WTC11 (cell line): ENCODE measurements around the gene GRB10. TPM values are rescaled to one million over a fixed set of nuclear protein-coding genes. Genes with fewer than 3 reads are reported as not detected.

Experiments
- ATAC-seq: fragments of 200-7000 bp; cut with Tn5 transposase; 2 replicates; pipeline ENCODE4 v1.10.0; 2021; ENCODE audit warnings: mild to moderate bottlenecking, moderate library complexity
- CTCF ChIA-PET: fragments of 300-600 bp; sonication (Branson Sonifier 250); formaldehyde crosslinking; loops from one replicate; lab custom pipeline; 2021; ENCODE audit warnings: antibody characterized with exemption; lab: Charles Lee
- POLR2A ChIA-PET: fragments of 350-600 bp; sonication (Branson Sonifier 250); formaldehyde crosslinking; loops from one replicate; lab custom pipeline; 2021; ENCODE audit warnings: antibody characterized with exemption; lab: Charles Lee
- DNase-seq: peaks from one replicate; pipeline ENCODE4 v3.0.0; 2021; ENCODE audit warnings: low spot score
- H3K27ac Mint-ChIP-seq: 2 replicates; pipeline ENCODE4 v1.8.0; 2021; ENCODE audit warnings: mixed read lengths
- H3K27me3 Mint-ChIP-seq: 2 replicates; pipeline ENCODE4 v1.8.0; 2021; ENCODE audit warnings: low read depth, mild to moderate bottlenecking, moderate library complexity, mixed read lengths
- H3K36me3 Mint-ChIP-seq: 2 replicates; pipeline ENCODE4 v1.8.0; 2021; ENCODE audit warnings: mixed read lengths
- H3K4me1 Mint-ChIP-seq: 2 replicates; pipeline ENCODE4 v1.8.0; 2022; ENCODE audit warnings: mixed read lengths
- H3K4me3 Mint-ChIP-seq: 2 replicates; pipeline ENCODE4 v1.8.0; 2021; ENCODE audit warnings: mild to moderate bottlenecking, moderate library complexity, mixed read lengths
- H3K9me3 Mint-ChIP-seq: 2 replicates; pipeline ENCODE4 v1.8.0; 2021; ENCODE audit warnings: mixed read lengths
- AR ChIP-seq: fragments of 250-450 bp; sonication (Bioruptor Pico); IDR thresholded peaks from 2 replicates; pipeline ENCODE4 v1.9.0; 2021; ENCODE audit warnings: mild to moderate bottlenecking
- CTCF ChIP-seq: fragments of 200-600 bp; IDR thresholded peaks from 2 replicates; pipeline ENCODE4 v1.8.0; 2022; ENCODE audit warnings: antibody characterized with exemption
- FOXP1 ChIP-seq: sonication (generic); formaldehyde crosslinking; IDR thresholded peaks from 2 replicates; pipeline ENCODE4 v1.8.0; 2022; ENCODE audit warnings: missing genetic modification reagents, mild to moderate bottlenecking, moderate library complexity, borderline replicate concordance
- FOXP4 ChIP-seq: sonication (generic); formaldehyde crosslinking; IDR thresholded peaks from 2 replicates; pipeline ENCODE4 v1.8.0; 2022; ENCODE audit warnings: mild to moderate bottlenecking, missing genetic modification reagents
- GTF2I ChIP-seq: fragments of 250-450 bp; sonication (Bioruptor Pico); conservative IDR thresholded peaks from 2 replicates; pipeline ENCODE4 v1.4.0; 2021; ENCODE audit warnings: mild to moderate bottlenecking
- IRF1 ChIP-seq: sonication (generic); formaldehyde crosslinking; IDR thresholded peaks from 2 replicates; pipeline ENCODE4 v1.8.0; 2023; ENCODE audit warnings: missing genetic modification reagents
- JUN ChIP-seq: sonication (generic); formaldehyde crosslinking; IDR thresholded peaks from 2 replicates; pipeline ENCODE4 v1.8.0; 2023; ENCODE audit warnings: mild to moderate bottlenecking, missing genetic modification reagents
- NFATC4 ChIP-seq: fragments of 250-450 bp; sonication (Bioruptor Pico); IDR thresholded peaks from 2 replicates; pipeline ENCODE4 v1.9.0; 2021; ENCODE audit warnings: mild to moderate bottlenecking
- NR2C2 ChIP-seq: sonication (generic); formaldehyde crosslinking; IDR thresholded peaks from 2 replicates; pipeline ENCODE4 v1.8.0; 2022; ENCODE audit warnings: mild to moderate bottlenecking, missing genetic modification reagents
- PRRX2 ChIP-seq: fragments of 250-450 bp; sonication (Bioruptor Pico); IDR thresholded peaks from 2 replicates; pipeline ENCODE4 v1.8.0; 2021; ENCODE audit warnings: mild to moderate bottlenecking
- TP53 ChIP-seq: sonication (generic); formaldehyde crosslinking; IDR thresholded peaks from 2 replicates; pipeline ENCODE4 v1.8.1; 2023; ENCODE audit warnings: mild to moderate bottlenecking, missing genetic modification reagents
- USF1 ChIP-seq: sonication (generic); formaldehyde crosslinking; IDR thresholded peaks from 2 replicates; pipeline ENCODE4 v1.8.0; 2022; ENCODE audit warnings: mild to moderate bottlenecking, missing genetic modification reagents
- USF2 ChIP-seq: sonication (generic); formaldehyde crosslinking; IDR thresholded peaks from 2 replicates; pipeline ENCODE4 v1.8.1; 2023; ENCODE audit warnings: mild to moderate bottlenecking, missing genetic modification reagents, moderate library complexity
- ZNF121 ChIP-seq: sonication (generic); formaldehyde crosslinking; IDR thresholded peaks from 2 replicates; pipeline ENCODE4 v1.8.0; 2023; ENCODE audit warnings: missing genetic modification reagents
- ZNF232 ChIP-seq: sonication (generic); formaldehyde crosslinking; IDR thresholded peaks from 2 replicates; pipeline ENCODE4 v1.8.0; 2022; ENCODE audit warnings: mild to moderate bottlenecking, missing genetic modification reagents
- ZNF396 ChIP-seq: fragments of 250-450 bp; sonication (Bioruptor Pico); IDR thresholded peaks from 2 replicates; pipeline ENCODE4 v1.8.0; 2021; ENCODE audit warnings: mild to moderate bottlenecking, moderate library complexity, borderline replicate concordance
- ZNF423 ChIP-seq: fragments of 250-450 bp; sonication (Bioruptor Pico); IDR thresholded peaks from 2 replicates; pipeline ENCODE4 v2.1.2; 2022; ENCODE audit warnings: mild to moderate bottlenecking, moderate library complexity
- total RNA-seq: library from RNA; stranded (reverse); gene quantifications from 3 replicates; pipeline ENCODE4 v1.2.3, GENCODE V29; 2021

The GRB10 gene
- total RNA-seq, 1 experiment from 2014 or later: 103 TPM

GRCh38 chr7:50717181-50717580 is 65.5 kb downstream of the GRB10 start:
- CTCF ChIA-PET: no interaction called here

GRCh38 chr7:50714857-50715256 is 67.8 kb downstream of the GRB10 start:
- Mint-ChIP-seq H3K27ac (no peak overlapping the region), H3K4me1 (peaks cover 35% of the 10 kb centered on the region)
- CTCF ChIA-PET: no interaction called here
- TF ChIP-seq AR (CRISPR knock-in tag) (no peak), ZNF396 (CRISPR knock-in tag) (no peak), NFATC4 (CRISPR knock-in tag) (no peak), IRF1 (CRISPR knock-in tag) (no peak), FOXP4 (CRISPR knock-in tag) (no peak), JUN (CRISPR knock-in tag) (no peak)

More at GRCh38 chr7:50717181-50717580, 65.5 kb downstream of the GRB10 start:
- DNase-seq: no peak
- no peaks in the 10 kb centered on the region for H3K27me3 Mint-ChIP-seq
- H3K27ac Mint-ChIP-seq: no peak overlapping the region
- ATAC-seq: no peak
- H3K4me1 Mint-ChIP-seq: peaks cover 38% of the 10 kb centered on the region
- H3K4me3 Mint-ChIP-seq: no peak overlapping the region
- no peaks in the 10 kb centered on the region; the same call in 1 of the 2 replicates for H3K36me3 Mint-ChIP-seq
- TF ChIP-seq ZNF232: no peak
- no peak for TF ChIP-seq AR (CRISPR knock-in tag)
- no peak for TF ChIP-seq TP53 (CRISPR knock-in tag)
- TF ChIP-seq GTF2I: no peak
- TF ChIP-seq CTCF: no peak
- TF ChIP-seq ZNF423 (CRISPR knock-in tag): no peak
- TF ChIP-seq NR2C2 (CRISPR knock-in tag): no peak
- TF ChIP-seq PRRX2 (CRISPR knock-in tag): no peak
- no peak for TF ChIP-seq USF2
- no peak for TF ChIP-seq IRF1 (CRISPR knock-in tag)
- TF ChIP-seq USF1: no peak
- no peak for TF ChIP-seq FOXP1
- TF ChIP-seq ZNF121 (CRISPR knock-in tag): no peak
- H3K9me3 Mint-ChIP-seq: peaks cover 3% of the 10 kb centered on the region; the same call in 1 of the 2 replicates
- POLR2A ChIA-PET: no interaction called here

More at GRCh38 chr7:50714857-50715256, 67.8 kb downstream of the GRB10 start:
- no peak overlapping the region for H3K4me3 Mint-ChIP-seq
- POLR2A ChIA-PET: no interaction called here
- H3K9me3 Mint-ChIP-seq: peaks cover 3% of the 10 kb centered on the region; the same call in 1 of the 2 replicates
- H3K27me3 Mint-ChIP-seq: no peaks in the 10 kb centered on the region
- DNase-seq (no peak), ATAC-seq (no peak)
- no peaks in the 10 kb centered on the region; the same call in 1 of the 2 replicates for H3K36me3 Mint-ChIP-seq
